Measurements from ENCODE around the gene RETREG3. TPM values are rescaled to one million over a fixed set of nuclear protein-coding genes. Genes with fewer than 3 reads are reported as not detected.

RETREG3 gene
- total and polyA plus RNA-seq, 9 of the 15 experiments (the other 6 are each of a cell fraction or from before 2014, with no cell fraction given) = 4.1 to 39.0 (median 16.9) TPM

- TF ChIP-seq, protein P1, sequence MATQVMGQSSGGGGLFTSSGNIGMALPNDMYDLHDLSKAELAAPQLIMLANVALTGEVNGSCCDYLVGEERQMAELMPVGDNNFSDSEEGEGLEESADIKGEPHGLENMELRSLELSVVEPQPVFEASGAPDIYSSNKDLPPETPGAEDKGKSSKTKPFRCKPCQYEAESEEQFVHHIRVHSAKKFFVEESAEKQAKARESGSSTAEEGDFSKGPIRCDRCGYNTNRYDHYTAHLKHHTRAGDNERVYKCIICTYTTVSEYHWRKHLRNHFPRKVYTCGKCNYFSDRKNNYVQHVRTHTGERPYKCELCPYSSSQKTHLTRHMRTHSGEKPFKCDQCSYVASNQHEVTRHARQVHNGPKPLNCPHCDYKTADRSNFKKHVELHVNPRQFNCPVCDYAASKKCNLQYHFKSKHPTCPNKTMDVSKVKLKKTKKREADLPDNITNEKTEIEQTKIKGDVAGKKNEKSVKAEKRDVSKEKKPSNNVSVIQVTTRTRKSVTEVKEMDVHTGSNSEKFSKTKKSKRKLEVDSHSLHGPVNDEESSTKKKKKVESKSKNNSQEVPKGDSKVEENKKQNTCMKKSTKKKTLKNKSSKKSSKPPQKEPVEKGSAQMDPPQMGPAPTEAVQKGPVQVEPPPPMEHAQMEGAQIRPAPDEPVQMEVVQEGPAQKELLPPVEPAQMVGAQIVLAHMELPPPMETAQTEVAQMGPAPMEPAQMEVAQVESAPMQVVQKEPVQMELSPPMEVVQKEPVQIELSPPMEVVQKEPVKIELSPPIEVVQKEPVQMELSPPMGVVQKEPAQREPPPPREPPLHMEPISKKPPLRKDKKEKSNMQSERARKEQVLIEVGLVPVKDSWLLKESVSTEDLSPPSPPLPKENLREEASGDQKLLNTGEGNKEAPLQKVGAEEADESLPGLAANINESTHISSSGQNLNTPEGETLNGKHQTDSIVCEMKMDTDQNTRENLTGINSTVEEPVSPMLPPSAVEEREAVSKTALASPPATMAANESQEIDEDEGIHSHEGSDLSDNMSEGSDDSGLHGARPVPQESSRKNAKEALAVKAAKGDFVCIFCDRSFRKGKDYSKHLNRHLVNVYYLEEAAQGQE (IDR thresholded peaks at IDR 0.05; ENCODE audit: borderline replicate concordance) = peak; percentile 30; the same call in 1 of the 2 replicates
- TF ChIP-seq, protein P1 (CRISPR knock-in tag; IDR thresholded peaks at IDR 0.05; ENCODE audit: low read depth) = no peak; the same call in 1 of the 2 replicates
- TF ChIP-seq ZNF436 (CRISPR knock-in tag; IDR thresholded peaks at IDR 0.05) (no peak), GATAD2B (IDR thresholded peaks at IDR 0.05; ENCODE audit: borderline replicate concordance) (no peak), DDX20 (tag; IDR thresholded peaks at IDR 0.05; ENCODE audit: low read depth) (no peak), TOE1 (IDR thresholded peaks at IDR 0.05; ENCODE audit: borderline replicate concordance) (peak; percentile 22; the same call in 1 of the 2 replicates), TOE1 (CRISPR knock-in tag; IDR thresholded peaks at IDR 0.05; ENCODE audit: borderline replicate concordance, low read depth) (no peak), KAT8 (IDR thresholded peaks at IDR 0.05; ENCODE audit: low read depth) (no peak), POLR3G (IDR thresholded peaks at IDR 0.05; ENCODE audit: extremely low read depth, insufficient read length, insufficient replicate concordance) (no peak), ZNF431 (CRISPR knock-in tag; IDR thresholded peaks at IDR 0.05) (no peak), CHCHD3 (CRISPR knock-in tag; IDR thresholded peaks at IDR 0.05) (no peak), XRCC3 (IDR thresholded peaks at IDR 0.05) (no peak), ZNF780A (CRISPR knock-in tag; IDR thresholded peaks at IDR 0.05) (no peak), NFXL1 (CRISPR knock-in tag; IDR thresholded peaks at IDR 0.05) (no peak), ZNF551 (CRISPR knock-in tag; IDR thresholded peaks at IDR 0.05) (no peak), SMARCA5 (IDR thresholded peaks at IDR 0.05) (0 out of 2 replicates have a peak, but pooled peaks have one; percentile 38)
- TF ChIP-seq, protein P2, sequence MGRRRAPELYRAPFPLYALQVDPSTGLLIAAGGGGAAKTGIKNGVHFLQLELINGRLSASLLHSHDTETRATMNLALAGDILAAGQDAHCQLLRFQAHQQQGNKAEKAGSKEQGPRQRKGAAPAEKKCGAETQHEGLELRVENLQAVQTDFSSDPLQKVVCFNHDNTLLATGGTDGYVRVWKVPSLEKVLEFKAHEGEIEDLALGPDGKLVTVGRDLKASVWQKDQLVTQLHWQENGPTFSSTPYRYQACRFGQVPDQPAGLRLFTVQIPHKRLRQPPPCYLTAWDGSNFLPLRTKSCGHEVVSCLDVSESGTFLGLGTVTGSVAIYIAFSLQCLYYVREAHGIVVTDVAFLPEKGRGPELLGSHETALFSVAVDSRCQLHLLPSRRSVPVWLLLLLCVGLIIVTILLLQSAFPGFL (CRISPR knock-in tag; IDR thresholded peaks at IDR 0.05) = no peak
- TF ChIP-seq, protein P3, sequence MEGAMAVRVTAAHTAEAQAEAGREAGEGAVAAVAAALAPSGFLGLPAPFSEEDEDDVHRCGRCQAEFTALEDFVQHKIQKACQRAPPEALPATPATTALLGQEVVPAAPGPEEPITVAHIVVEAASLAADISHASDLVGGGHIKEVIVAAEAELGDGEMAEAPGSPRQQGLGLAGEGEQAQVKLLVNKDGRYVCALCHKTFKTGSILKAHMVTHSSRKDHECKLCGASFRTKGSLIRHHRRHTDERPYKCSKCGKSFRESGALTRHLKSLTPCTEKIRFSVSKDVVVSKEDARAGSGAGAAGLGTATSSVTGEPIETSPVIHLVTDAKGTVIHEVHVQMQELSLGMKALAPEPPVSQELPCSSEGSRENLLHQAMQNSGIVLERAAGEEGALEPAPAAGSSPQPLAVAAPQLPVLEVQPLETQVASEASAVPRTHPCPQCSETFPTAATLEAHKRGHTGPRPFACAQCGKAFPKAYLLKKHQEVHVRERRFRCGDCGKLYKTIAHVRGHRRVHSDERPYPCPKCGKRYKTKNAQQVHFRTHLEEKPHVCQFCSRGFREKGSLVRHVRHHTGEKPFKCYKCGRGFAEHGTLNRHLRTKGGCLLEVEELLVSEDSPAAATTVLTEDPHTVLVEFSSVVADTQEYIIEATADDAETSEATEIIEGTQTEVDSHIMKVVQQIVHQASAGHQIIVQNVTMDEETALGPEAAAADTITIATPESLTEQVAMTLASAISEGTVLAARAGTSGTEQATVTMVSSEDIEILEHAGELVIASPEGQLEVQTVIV (CRISPR knock-in tag; IDR thresholded peaks at IDR 0.05; ENCODE audit: borderline replicate concordance) = no peak
Measured at GRCh38 chr17:42577532-42578281, 31.5 kb downstream of the RETREG3 start, which contains the start of gene PSMC3IP (continued).
